CD4-positive, alpha-beta T cell (primary cell): Measurements from ENCODE around the gene GALC. TPM values are rescaled to one million over a fixed set of nuclear protein-coding genes. Genes with fewer than 3 reads are reported as not detected.

ENCODE experiments used
- ATAC-seq: fragments of 200-7000 bp; cut with Tn5 transposase; one replicate; pipeline ENCODE4 v1.10.0; 2022; ENCODE audit warnings: mild to moderate bottlenecking; ENCODE audit not compliant: poor library complexity
- CTCF ChIA-PET: fragments of 350-600 bp; sonication (Branson Sonifier 250); formaldehyde crosslinking; loops from one replicate; lab custom pipeline; 2021; ENCODE audit warnings: antibody characterized with exemption, inconsistent platforms; lab: Charles Lee
- POLR2A ChIA-PET: fragments of 350-600 bp; sonication (Branson Sonifier 250); formaldehyde crosslinking; loops from one replicate; lab custom pipeline; 2021; ENCODE audit warnings: antibody characterized with exemption, inconsistent platforms; lab: Charles Lee
- DNase-seq, 14 experiments: peaks; one replicate each; pipeline ENCODE4 v3.0.0-alpha.2; 2013 to 2020; ENCODE audit warnings: mixed read lengths in 2 of 14
- H3K27ac ChIP-seq, 2 donors: one replicate each; pipeline versions ENCODE4 v1.5.1 to v1.7.0; 2013; ENCODE audit warnings: low read length in 2 of 2, low read depth in 1 of 2, mild to moderate bottlenecking in 1 of 2
- H3K27me3 ChIP-seq, 2 experiments: 1 replicate in 1 of 2; 2 replicates in 1 of 2; pipeline versions ENCODE4 v1.6.1 to v1.7.0; 2013; ENCODE audit warnings: low read length in 2 of 2, control low read depth in 1 of 2, mild to moderate bottlenecking in 1 of 2, moderate library complexity in 1 of 2; ENCODE audit not compliant: insufficient read depth in 2 of 2, control insufficient read depth in 1 of 2
- H3K36me3 ChIP-seq: one replicate; pipeline ENCODE4 v1.6.1; 2013; ENCODE audit warnings: low read length, control low read depth; ENCODE audit not compliant: insufficient read depth
- H3K4me1 ChIP-seq: one replicate; pipeline ENCODE4 v1.6.1; 2013; ENCODE audit warnings: low read length, control low read depth; ENCODE audit not compliant: insufficient read depth
- H3K4me3 ChIP-seq: one replicate; pipeline ENCODE4 v1.5.1; 2013; ENCODE audit warnings: mild to moderate bottlenecking, low read length, moderate library complexity
- H3K9me3 ChIP-seq, 2 experiments: 1 replicate in 1 of 2; 2 replicates in 1 of 2; pipeline versions ENCODE4 v1.6.1 to v1.7.0; 2013; ENCODE audit warnings: low read length in 2 of 2, mild to moderate bottlenecking in 2 of 2, control low read depth in 1 of 2, moderate library complexity in 1 of 2; ENCODE audit not compliant: control insufficient read depth in 1 of 2, insufficient read depth in 1 of 2
- H3K27ac Mint-ChIP-seq: one replicate; pipeline ENCODE4 v1.8.0; 2020; ENCODE audit warnings: mixed read lengths
- H3K27me3 Mint-ChIP-seq: one replicate; pipeline ENCODE4 v1.8.0; 2021; ENCODE audit warnings: mixed read lengths
- H3K36me3 Mint-ChIP-seq: one replicate; pipeline ENCODE4 v1.8.0; 2021; ENCODE audit warnings: low read depth, mixed read lengths
- H3K4me1 Mint-ChIP-seq: one replicate; pipeline ENCODE4 v1.8.0; 2021; ENCODE audit warnings: low read depth, mixed read lengths
- H3K4me3 Mint-ChIP-seq: one replicate; pipeline ENCODE4 v1.8.0; 2020; ENCODE audit warnings: mild to moderate bottlenecking, mixed read lengths
- H3K9me3 Mint-ChIP-seq: one replicate; pipeline ENCODE4 v1.8.0; 2020; ENCODE audit warnings: mixed read lengths
- CTCF ChIP-seq: fragments of 200-600 bp; IDR thresholded peaks from one replicate; pipeline ENCODE4 v1.8.0; 2022; ENCODE audit warnings: antibody characterized with exemption, mild to moderate bottlenecking
- intact Hi-C, 2 experiments: fragments of 100-400 bp; cut with DNase I in 1 of 2; cut with micrococcal nuclease in 1 of 2; formaldehyde crosslinking; loops; one replicate each; pipeline versions ENCODE4 v1.15.1 to v1.9.0; 2023 to 2025; cut with DNase I, micrococcal nuclease
- total RNA-seq, 174 experiments: library from RNA in 2 of 174; stranded (reverse) in 2 of 174; gene quantifications; one replicate each; pipeline ENCODE4 v1.2.3 and lab custom pipeline; 2021 to 2026

Gene GALC
- total RNA-seq, 2 experiments from 2014 or later = 14.7 to 14.9 TPM

GRCh38 chr14:87975636-87976035 lies 17.3 kb downstream of the GALC start:
- Histone ChIP-seq H3K4me1 (no peaks in the 10 kb centered on the region), H3K27me3 (no peaks in the 10 kb centered on the region), H3K27ac (no peak overlapping the region), H3K9me3 (no peaks in the 10 kb centered on the region), H3K36me3 (peaks cover 22% of the 10 kb centered on the region), H3K4me3 (no peak overlapping the region)
- no peaks in the 10 kb centered on the region for H3K27me3 Mint-ChIP-seq
- no peaks in the 10 kb centered on the region for H3K9me3 Mint-ChIP-seq
- CTCF ChIA-PET = no interaction called here
- no peak for DNase-seq
- no peak for ATAC-seq
- H3K27ac Mint-ChIP-seq = no peak overlapping the region
- POLR2A ChIA-PET = no interaction called here
- no peak for TF ChIP-seq CTCF
- no peak overlapping the region for H3K4me3 Mint-ChIP-seq
- intact Hi-C loops = no loop called here
- peaks cover 76% of the 10 kb centered on the region for H3K36me3 Mint-ChIP-seq
- H3K4me1 Mint-ChIP-seq = no peaks in the 10 kb centered on the region

DNA sequence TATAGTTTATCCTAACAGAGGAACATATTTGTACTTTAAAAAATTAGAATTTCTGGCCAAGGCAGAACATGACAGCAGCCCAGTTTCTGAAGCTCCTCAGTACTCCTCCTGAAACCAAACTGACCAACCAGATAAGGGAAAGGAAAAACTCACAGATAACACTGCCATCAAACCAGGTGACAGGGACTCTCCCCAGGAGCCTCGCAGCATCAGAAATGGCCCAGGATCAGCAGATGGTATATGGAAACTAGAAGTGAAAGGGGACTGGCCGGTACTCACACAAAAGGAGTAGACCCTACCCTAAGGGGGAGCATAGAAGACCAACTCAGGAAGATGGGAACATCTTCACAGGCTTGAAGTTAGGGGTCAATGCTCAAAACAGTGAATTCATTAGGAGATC lies 22.0 kb downstream of the GALC start:
- Mint-ChIP-seq H3K4me1 (no peaks in the 10 kb centered on the region), H3K36me3 (peaks cover 72% of the 10 kb centered on the region), H3K27me3 (no peaks in the 10 kb centered on the region), H3K4me3 (no peak overlapping the region), H3K9me3 (no peaks in the 10 kb centered on the region), H3K27ac (no peak overlapping the region)
- Histone ChIP-seq H3K4me1 (no peaks in the 10 kb centered on the region), H3K27ac (no peak overlapping the region), H3K4me3 (no peak overlapping the region), H3K9me3 (no peaks in the 10 kb centered on the region), H3K27me3 (no peaks in the 10 kb centered on the region), H3K36me3 (peaks cover 30% of the 10 kb centered on the region)
- ChIA-PET CTCF (no interaction called here), POLR2A (interaction anchor here (1.3 kb wide), 1 partner anchor 21 kb away, joined by 3 read pairs; no protein-coding TSS in a partner anchor)
- intact Hi-C loops = no loop called here
- no peak for TF ChIP-seq CTCF
- ATAC-seq (no peak), DNase-seq (no peak)

GRCh38 chr14:87967496-87967895 lies 25.5 kb downstream of the GALC start:
- Histone ChIP-seq H3K27me3 (no peaks in the 10 kb centered on the region), H3K4me1 (no peaks in the 10 kb centered on the region), H3K27ac (no peak overlapping the region), H3K9me3 (no peaks in the 10 kb centered on the region), H3K4me3 (no peak overlapping the region), H3K36me3 (peaks cover 34% of the 10 kb centered on the region)
- H3K27ac Mint-ChIP-seq = no peak overlapping the region
- CTCF ChIA-PET = no interaction called here
- no peak for TF ChIP-seq CTCF
- no peaks in the 10 kb centered on the region for H3K27me3 Mint-ChIP-seq
- intact Hi-C loops = no loop called here
- H3K36me3 Mint-ChIP-seq = peaks cover 67% of the 10 kb centered on the region
- POLR2A ChIA-PET = no interaction called here
- ATAC-seq (no peak), DNase-seq (no peak)
- H3K4me3 Mint-ChIP-seq = no peak overlapping the region
- no peaks in the 10 kb centered on the region for H3K4me1 Mint-ChIP-seq
- peaks cover 3% of the 10 kb centered on the region for H3K9me3 Mint-ChIP-seq
